ENCODE results near the gene TREX2.

TREX2 gene, protein sequence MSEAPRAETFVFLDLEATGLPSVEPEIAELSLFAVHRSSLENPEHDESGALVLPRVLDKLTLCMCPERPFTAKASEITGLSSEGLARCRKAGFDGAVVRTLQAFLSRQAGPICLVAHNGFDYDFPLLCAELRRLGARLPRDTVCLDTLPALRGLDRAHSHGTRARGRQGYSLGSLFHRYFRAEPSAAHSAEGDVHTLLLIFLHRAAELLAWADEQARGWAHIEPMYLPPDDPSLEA

DNA sequence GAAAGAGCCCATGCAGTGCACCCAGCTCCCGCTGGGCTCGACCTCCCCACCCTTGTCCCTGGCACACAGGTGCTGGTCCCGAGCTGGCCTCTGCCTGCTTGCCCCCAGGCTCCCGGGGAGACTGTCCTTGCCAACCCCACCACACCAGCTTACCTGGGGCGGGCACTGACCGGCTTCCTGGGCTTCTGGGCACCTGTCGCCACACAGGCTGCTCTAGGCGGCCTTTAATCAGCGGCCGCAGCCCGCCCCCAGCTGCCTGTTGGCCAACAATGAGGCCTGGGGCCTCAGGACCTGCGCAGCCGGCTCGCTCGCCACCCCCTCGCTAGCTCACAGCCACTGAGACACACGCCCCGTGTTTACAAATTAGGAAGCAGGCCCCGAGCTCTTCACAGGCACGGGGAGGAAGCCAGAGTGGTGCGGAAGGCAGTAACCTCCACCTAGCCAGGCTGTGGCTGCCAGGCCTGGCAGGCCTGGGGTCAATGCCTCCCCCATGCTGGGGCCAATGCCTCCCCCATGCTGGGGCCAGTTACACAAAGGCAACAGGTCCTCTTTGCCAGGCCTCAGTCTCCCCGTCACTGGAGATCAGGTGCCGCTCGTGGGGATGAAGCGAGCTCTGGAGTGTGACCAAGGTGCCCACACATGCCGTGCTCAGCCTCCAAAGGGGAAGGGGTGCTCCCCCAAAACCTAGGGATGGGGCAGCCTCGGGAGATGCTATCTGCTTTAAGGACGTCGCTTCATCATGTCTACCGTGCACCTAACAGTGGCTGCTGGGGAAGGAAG is at the start of gene TREX2:
Gene TREX2 (minus strand): TSS at position 201 of the 780 bp plus-strand sequence. CDS start 626 bp downstream, outside the sequence.
- DNase-seq: no peak

DNA sequence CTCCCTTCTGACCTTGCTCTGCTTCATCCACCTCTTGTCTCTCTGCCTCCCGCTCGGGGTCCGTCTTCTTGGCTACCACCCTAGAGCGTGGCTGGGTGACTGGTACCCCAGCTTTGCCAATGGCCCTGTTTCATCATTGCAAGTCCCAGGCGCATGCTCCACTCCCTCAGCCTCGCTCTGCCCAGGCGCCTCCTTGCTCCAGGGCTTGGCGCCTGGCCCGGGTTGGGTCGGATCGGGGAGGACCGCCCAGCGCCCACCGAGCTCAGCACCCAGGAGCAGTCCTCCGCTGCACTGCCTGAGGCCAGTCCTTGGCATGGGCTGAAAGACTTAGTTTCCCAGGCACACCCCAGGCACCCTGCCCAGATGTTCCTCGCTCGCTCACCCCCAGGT is 49.5 kb upstream of the TREX2 start:
- DNase-seq: no peak

DNA sequence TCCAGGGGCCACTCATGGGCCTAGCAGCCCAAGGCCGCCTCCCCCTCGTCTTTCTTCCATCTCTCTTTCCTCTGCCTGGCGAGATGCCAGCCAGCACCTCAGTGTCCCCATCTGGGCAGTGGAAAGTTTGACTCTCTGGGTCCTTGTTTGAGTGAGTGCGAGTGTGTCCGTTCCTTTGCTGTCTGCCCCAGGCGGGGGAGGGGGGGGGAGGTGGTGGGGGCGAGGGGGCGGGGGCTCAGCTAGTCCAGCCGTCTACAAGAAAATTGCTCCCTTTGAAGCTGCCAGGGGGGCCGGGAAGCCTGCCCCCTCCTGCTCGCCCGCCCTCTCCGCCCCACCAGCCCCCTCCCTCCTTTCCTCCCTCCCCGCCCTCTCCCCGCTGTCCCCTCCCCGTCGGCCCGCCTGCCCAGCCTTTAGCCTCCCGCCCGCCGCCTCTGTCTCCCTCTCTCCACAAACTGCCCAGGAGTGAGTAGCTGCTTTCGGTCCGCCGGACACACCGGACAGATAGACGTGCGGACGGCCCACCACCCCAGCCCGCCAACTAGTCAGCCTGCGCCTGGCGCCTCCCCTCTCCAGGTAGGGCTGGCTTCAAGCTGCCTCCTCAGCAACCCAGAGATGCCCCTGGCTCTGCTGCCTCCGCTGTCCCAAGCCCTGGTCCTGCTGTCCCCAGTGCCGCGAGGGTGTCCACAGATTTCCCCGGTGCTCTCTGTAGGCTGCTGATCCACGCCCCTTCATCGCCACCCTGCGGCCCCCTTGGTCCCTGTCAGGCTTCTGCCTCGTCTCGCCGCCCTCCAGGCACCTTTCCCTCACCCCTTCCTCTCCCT is 48.9 kb upstream of the TREX2 start, which contains the start of gene BGN:
Gene BGN (plus strand): TSS at position 440 of the 821 bp plus-strand sequence. CDS start 9,652 bp downstream, outside the sequence.
- DNase-seq: peak in 1 of 2 donors; percentile 7

DNA sequence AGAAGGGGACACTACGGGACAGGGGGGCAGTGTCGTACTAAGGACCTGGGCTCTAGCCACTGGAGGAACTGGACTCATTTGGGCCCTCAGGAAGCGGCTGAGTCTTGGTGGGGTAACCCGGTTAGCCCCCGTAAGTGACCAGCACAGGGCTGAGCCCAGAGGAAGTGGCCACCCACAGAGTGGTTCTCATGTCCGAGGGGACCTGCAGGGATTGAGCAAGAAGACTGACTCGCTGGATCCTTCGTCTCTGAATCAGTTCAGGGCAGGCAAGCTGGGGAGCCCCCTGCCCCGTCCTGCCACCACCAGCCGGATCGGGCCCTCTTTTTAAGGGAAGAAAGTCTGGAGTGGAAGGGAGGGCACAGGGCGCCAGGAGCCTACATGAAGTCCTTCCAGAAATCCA is 48.2 kb upstream of the TREX2 start:
- DNase-seq: no peak

DNA sequence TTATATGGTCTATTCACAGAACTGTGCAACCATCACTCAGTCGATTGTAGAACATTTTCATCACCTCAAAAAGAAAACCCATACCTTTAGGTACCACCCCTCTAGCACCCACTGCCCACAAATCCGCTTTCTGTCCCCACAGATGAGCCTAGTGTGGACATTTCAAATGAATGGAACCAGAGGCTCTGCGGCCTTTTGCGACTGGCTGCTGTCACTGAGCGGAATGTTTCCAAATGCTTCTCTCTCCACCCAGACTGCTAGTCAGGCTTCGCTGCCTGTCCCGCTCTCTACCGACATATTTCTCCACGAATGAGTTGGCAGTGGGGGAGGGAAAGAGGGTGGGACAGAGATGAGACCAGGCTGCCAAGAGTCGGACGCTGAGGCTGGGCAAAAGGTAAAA is 47.2 kb upstream of the TREX2 start:
- no peak for DNase-seq

DNA sequence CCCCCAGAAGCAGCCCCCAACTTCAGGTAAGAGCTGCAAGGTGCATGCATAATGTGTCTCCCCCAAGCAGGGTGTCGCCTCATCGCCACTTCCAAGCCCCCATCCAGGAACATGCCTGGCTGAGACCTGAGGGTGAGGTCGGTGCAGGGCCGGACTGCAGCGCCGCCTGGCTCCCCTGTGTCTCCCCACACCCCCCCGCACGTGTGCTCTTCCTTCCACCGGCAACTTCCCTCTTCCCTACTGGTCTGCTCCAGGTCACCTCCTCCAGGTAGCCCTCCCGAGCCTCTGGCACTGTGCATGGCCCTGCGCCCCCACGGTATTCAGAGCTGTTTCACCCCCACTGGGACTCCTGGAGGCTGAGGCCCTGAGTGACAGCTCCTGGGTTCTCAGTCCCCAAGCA is 46.7 kb upstream of the TREX2 start:
- DNase-seq: no peak

DNA sequence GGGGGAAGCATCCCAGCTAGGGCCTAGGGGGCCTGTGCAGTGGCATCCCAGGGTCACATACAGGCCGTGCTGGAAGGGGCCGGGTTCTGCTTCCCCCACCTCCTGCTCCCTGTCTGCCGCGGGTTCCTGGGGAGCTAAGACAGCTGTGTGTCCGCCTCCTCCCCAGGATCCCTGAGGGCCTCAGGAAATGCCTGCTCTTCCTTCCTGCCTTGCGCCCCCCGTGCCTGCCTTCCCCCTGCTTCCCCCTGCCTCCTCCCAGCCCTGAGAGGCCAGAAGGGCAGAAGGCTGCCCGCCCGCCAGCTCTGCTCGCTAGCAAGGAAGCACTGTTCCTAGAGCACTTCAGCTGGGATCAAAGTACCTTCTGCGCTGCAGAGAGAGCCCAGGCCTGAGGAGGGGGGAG is 46.1 kb upstream of the TREX2 start:
- no peak for DNase-seq

DNA sequence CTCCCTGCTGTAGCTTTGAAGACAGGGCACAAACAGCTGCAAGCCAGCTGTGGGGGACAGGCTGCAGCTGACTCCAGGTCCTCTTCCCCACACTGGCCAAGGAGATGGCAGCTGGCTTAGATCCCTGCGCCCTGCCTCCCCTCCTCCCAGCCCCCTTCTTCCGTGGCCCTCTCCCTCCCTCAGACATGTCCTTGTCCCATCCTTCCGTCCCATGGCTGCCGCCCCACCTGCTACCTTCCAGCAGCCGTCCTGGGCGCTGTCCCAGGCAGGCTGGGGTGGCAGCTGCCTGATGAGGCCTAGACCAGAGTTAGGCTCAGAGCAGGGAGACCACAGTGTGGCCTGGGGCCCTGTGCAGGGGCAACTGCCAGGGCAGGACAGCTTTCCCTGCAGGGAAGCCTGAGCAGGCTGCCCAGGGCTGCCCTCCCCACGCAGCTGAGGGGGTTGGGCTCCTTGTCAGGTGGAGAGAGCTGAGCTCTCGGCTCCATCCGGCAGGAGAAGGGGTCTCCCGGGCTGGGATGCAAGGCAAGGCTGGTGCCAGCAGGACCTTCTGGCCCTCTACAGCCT is 45.6 kb upstream of the TREX2 start:
- no peak for DNase-seq

DNA sequence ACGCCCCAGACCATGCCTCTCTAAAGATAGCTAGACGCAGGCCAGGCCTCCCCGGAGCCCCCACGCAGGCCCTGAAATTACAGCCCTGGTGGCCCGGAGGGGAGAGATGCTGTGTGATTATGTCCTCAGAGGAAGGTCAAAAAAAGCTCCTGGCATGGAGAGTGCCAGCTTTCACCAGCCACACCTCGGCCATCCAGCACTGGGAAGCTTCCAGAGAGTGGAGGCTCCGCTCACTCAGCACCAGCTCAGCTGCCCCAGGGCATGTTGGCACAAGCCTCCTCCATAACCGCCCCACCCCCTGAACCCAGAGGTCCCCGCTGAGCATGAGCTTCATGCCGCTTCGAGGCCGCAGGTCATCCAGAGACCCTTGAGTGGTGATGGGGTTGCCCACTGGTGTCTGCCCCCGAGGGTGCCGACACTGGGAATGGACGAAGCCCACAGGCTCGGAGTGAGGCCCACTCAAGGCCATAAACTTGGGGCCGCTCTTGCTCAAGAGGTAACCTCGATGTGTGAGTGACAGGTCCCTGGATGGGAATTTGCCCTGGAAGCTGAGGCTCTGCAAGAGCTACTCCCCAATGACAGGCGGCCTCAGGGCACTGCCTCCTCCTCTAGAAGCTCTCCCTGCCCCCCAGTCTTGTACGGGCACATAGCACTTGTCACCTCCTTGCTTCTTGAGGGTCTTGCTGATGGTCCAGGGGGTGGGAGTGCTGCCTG is 44.5 kb upstream of the TREX2 start:
- no peak for DNase-seq

DNA sequence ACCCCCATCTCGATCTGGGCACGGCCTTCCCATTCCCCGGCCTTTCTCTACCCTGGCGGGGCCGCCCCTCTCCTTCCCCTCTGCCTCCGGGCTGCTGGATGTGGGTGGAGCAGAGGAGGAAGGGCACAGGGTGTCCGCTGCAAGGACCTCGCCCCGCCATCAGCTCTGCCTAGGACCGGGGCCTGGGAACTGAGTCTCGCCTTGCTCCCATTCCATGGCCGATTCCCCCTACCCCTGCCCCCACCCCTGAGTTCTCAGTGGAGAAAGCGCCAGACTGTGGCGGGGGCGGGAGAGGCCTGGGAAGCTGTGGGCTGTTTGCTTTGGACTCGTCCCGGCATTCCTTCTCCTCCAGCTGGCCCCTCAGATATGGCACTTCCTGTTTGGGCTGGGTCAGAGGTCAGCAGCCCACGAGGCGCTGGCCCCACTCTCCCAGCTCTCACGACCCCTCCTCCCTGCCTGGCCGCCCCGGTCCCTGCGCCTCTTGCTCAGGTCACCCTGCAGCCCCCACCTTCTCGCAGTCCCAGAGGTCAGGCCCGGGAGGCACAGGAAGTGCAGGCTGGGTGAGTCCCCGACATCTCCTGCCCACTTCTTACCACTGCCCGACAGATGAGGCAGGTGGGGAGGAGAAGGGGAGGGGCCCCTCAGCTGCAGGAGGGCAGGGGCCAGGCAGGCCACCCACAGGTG is 42.5 kb upstream of the TREX2 start:
- no peak for DNase-seq

DNA sequence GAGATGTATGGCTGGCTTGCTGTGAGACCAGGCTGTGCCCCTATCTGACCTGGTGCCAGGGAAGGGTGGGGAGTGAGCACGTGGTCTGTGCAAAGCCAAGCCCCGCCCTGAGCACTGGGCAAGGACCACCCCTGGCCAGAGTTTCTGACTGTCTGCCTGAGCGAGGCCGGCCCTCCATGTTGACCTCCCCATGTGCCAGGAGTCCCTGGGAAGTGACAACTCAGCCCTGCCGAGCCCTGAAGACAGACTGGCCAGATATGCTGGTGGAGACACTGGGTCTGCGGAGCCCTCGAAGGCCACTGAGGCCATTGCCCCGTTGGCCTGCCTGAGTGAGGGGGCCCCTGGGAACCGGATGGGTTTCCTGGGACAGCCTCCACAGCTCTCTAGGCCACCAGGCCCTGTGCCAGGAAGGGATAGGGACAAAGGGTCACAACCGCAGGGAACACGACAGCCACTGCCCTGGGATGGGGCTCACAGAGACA is 41.8 kb upstream of the TREX2 start:
- no peak for DNase-seq

DNA sequence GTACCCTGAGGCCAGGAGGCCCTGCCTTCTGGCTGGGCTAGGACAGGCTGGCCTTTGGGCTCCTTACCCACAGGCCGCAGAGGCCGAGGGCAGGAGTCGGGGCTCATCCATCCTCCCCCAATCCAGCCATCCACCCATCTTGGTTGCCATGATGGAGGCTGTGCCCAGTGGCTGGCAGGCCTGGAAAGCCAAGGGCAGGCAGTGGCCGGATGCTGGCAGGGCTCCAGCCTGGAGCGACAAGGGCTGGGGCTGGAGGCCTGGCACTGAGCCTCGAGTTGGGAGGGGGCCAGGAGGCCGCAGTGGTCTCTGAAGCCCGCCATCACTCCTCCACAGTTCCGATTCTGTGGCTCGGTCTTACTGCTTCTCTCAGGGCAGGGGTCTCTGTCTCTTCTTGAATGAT is 40.3 kb upstream of the TREX2 start:
- no peak for DNase-seq

DNA sequence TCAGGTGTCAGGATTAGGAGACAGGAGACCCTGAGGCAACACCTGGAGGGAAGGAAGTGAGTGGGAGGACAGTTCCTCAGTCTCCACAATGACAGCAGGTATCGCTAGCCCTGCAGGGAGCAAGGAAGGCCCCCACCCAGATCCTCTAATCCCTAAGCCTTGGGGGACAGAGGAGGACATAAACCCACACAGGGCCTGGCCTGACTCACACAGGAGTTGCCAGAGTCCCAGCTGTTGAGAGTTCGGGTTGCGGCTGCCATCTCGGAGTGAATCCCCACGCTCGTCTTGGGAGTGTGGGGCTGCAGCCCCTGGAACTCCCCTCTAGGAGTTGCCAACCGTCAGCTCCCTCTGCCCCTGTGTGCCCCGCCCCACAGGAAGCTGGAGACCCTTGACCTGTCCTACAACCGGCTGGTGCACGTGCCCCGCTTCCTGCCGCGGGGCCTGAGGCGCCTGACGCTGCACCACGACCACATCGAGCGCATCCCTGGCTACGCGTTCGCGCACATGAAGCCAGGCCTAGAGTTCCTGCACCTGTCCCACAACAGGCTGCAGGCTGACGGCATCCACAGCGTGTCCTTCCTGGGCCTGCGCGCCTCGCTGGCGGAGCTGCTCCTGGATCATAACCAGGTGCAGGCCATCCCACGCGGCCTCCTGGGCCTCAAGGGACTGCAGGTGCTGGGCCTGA is 39.7 kb upstream of the TREX2 start:
- no peak for DNase-seq

DNA sequence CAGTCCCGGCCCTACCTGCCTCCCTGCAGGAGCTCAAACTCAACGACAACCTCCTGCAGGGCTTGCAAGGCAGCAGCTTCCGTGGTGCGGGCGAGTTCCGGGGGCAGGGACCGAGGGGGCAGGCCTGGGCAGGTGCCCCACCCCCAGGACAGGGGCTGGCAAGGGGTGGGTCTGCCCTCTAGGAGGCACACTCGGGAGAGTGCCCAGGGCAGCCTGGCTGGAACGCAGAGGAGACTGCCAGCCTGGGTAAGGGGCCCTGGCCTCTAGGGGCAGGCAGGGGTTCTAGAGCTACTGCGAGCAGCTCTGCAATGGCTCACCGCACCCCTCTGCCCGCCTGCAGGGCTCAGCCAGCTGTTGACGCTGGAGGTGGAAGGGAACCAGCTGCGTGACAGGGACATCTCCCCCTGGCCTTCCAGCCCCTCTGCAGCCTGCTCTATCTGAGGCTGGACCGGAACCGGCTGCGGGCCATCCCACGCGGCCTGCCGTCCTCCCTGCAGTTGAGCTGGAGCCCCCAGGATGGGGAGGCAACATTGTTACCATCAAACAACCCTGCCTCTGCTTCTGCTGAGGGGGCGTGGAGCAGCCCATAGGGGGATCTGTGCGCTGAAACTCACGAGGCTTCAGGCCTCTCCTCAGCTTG is 36.6 kb upstream of the TREX2 start:
- DNase-seq: no peak

DNA sequence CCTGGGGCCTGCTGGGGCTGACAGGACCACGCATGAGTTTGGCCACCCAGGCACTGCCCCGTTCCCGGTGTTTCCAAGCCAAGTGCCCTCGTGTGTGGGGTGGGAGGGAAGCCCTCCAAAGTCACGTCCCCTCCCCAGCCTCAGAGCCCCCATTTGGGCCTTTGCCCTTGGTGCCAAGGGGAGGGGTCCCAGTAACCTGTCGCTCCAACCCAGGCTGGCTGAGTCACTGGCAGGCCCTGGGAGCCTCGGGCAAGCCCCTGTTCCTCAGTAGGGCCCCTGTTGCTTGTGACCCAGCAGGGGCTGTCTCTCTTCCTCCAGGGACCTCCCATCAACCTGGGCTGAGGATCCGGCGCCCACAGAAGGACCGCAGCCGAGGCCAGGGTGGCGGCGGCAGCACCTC is 35.2 kb upstream of the TREX2 start:
- DNase-seq: no peak

DNA sequence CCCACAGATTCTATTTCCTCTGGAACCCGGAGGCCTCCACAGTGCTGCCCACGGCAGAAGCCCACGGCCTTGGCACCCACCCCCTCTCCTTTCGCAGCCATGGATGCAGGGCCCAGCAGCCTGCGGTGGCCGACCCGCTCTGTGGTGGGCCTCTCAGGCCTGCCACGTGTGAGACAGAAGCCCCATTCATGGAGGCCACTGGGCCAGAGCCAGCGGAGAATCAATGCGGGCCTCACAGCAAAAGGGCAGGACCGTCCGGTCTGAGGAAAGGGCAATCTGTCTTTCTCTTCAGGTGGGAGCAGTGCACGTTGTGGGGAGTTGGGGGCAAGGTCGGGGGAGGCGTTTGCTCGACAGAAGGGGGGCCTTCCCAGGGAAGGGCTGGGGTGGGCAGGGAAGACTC is 32.9 kb upstream of the TREX2 start:
- DNase-seq: no peak

DNA sequence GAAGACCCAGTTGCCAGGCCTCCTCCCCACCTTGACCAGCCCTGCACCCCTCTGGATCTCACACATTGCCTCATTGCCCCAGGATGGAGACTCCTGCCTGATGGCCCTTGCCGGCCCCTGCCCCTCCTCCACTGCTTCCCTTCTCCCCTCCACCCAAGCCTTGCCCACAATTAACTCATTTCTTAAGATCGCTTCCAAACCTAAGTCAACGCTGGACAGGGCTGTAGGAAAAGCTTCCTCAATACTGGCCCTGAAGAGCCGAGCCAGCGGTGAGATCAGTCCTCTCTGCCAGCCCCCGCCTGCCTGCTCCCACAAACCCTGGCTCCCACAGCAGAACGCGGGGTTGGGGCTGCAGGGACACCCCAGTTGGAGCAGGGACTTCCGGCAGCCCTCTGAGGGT is 32.0 kb upstream of the TREX2 start:
- DNase-seq: no peak

DNA sequence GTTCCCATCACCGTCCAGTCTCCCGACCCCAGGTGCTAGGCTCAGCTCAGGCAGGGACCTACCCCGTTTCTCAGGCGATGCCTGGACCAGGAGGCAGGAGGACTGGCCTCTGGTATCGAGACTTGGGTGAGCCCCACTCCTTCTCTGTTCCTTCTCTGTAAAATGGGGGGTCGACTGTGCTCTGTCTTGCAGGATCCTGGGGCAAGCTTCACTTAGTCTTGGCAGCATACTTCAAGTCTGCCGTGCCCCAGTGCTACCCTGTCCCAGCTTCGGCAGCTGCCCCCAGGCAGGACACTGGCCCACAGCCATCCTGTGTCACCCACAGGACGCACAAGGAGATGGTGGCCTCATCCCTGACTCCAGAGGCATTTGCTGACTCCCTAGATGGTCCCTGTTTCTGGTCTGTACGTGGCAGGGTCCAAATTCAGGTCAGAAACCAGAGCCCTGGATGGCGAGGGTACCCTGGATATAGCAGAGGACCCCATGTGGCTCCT is 31.6 kb upstream of the TREX2 start:
- DNase-seq: no peak

DNA sequence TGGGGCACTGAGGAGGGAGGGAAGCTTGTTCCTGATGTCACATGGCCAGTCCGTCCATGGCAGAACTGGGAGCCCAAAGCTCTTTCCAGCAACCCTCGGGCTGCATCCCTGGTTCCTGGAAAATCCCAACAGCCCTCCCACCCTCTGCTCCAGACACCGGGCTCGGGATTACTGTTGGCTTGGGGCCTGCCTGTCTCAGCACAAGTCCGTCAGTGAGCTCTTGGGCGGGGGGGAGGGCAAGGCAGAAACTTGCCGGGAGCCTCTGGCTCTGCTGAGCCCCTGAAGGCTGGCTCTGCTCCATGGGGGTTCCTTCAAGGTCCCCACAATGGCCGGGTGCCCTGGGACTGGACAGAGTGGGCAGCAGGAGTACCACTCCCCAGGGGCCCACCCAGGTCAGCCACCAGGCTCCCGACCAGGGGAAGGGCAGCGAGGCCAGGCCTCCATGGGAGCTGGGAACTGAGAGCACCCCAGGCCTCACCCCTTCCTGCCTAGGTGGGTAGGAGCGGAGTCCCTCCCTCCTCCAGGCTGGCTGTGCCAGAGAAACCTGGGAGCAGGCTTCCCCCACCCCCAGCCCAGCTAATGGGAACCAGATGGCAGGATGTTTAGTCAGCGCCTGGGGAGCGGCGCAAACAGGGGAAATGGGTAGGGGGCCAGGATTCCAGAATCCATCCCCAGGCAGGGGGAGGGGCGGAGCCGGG is 31.0 kb upstream of the TREX2 start:
- no peak for DNase-seq

DNA sequence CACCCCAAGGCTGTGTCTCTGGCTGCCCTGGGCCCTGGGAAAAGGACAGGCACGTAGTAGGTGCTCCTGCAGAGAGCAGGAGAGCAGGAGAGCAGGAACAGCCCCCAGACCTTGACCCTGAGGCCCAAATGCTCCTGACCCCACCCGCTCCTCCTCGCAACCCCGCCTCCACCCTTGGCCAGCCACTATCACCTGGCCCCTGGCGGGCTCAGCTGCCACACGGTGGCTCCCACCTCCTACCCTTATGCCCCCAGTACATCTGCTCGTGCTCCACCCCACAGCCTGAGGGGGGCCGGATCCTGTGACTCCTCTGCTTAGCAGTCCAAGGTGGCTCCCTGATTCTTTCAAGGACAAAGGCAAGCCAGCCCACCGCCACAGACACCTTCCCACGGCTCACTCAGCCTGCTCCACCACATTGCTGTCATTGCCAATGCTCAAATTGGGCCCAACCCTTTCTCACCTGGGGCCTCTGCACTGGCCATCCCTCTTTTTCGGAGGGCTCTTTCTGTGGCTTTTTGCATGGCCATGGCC is 30.0 kb upstream of the TREX2 start:
- no peak for DNase-seq

Measured in CD4-positive, alpha-beta T cell treated with Interleukin-1 beta for 1 hour (primary cell).